ENCODE results near the gene LCNL1. TPM values are rescaled to one million over a fixed set of nuclear protein-coding genes. Genes with fewer than 3 reads are reported as not detected.

The LCNL1 gene
- total RNA-seq, 3 donors from 2014 or later: 0.16 to 0.29 TPM; not detected in 1

- no peaks in the 10 kb centered on the region for H3K4me1 ChIP-seq
- no peaks in the 10 kb centered on the region for H3K27me3 ChIP-seq
- TF ChIP-seq, protein P1, sequence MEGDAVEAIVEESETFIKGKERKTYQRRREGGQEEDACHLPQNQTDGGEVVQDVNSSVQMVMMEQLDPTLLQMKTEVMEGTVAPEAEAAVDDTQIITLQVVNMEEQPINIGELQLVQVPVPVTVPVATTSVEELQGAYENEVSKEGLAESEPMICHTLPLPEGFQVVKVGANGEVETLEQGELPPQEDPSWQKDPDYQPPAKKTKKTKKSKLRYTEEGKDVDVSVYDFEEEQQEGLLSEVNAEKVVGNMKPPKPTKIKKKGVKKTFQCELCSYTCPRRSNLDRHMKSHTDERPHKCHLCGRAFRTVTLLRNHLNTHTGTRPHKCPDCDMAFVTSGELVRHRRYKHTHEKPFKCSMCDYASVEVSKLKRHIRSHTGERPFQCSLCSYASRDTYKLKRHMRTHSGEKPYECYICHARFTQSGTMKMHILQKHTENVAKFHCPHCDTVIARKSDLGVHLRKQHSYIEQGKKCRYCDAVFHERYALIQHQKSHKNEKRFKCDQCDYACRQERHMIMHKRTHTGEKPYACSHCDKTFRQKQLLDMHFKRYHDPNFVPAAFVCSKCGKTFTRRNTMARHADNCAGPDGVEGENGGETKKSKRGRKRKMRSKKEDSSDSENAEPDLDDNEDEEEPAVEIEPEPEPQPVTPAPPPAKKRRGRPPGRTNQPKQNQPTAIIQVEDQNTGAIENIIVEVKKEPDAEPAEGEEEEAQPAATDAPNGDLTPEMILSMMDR (IDR thresholded peaks at IDR 0.05): no peak
- no peak for TF ChIP-seq POLR2AphosphoS5 (IDR thresholded peaks at IDR 0.05)
- no peak overlapping the region for H3K4me3 ChIP-seq
- no peaks in the 10 kb centered on the region for H3K36me3 ChIP-seq
- H3K9me3 ChIP-seq: no peaks in the 10 kb centered on the region
- intact Hi-C loops (cut with DNase I; ENCODE audit: low total_unique reads): no loop called here
- no peak overlapping the region for H3K27ac ChIP-seq
- DNase-seq (ENCODE audit: low spot score in 2 of 2): no peak
Observed at GRCh38 chr9:136968333-136969127, 14.3 kb upstream of the LCNL1 start.

DNA sequence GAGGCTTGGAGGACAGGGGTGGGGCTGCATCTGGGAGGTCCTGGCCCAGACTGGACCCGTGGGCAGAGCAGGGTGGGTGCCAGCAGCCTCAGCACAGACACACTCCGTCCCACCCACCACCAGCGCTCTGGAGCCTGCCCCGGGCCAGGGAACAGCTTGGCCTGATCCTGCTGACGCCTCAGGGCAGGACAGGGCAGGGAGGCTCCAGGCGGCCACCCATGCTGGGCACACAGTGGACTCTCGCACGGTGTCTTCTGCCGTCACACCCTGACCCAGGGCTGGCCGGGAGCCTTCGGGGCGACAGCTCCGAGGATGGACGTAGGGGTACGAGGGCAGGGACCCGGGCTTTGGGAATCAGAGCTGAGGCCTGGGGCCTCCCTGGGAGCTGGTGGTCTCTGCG is 13.6 kb upstream of the LCNL1 start:
- H3K4me3 ChIP-seq: no peak overlapping the region
- H3K27ac ChIP-seq: no peak overlapping the region
- H3K9me3 ChIP-seq: no peaks in the 10 kb centered on the region
- DNase-seq (ENCODE audit: low spot score in 2 of 2): no peak
- no peaks in the 10 kb centered on the region for H3K27me3 ChIP-seq
- TF ChIP-seq, protein P1 (IDR thresholded peaks at IDR 0.05): no peak
- no peak for TF ChIP-seq POLR2A (IDR thresholded peaks at IDR 0.05)
- no peak for TF ChIP-seq POLR2AphosphoS5 (IDR thresholded peaks at IDR 0.05)
- intact Hi-C loops (cut with DNase I; ENCODE audit: low total_unique reads): no loop called here
- H3K36me3 ChIP-seq: no peaks in the 10 kb centered on the region
- H3K4me1 ChIP-seq: no peaks in the 10 kb centered on the region

DNA sequence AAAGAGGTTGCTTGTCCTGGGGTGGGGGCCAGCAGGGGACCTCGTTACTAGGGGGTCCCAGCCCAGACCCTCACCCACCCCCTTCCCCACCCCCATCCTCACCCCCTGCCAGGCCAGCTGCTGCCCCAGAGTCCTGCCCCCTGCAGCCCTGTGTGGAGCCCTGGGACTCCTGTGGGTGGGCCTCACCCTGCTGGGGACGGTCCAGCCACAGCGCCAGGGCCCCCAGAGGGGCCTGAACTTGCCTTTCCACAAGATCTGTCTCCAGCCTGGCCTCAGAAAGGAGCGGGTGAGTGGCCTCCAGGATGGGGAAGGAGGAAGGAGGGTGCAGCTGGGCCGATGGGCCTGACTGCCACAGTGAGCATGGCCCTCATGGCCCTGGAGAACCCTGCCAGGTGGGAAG is 13.0 kb upstream of the LCNL1 start:
- no peak for DNase-seq (ENCODE audit: low spot score in 2 of 2)
- TF ChIP-seq, protein P1 (IDR thresholded peaks at IDR 0.05): no peak
- TF ChIP-seq POLR2AphosphoS5 (IDR thresholded peaks at IDR 0.05): no peak
- no peak for TF ChIP-seq POLR2A (IDR thresholded peaks at IDR 0.05)
- no peaks in the 10 kb centered on the region for H3K9me3 ChIP-seq
- H3K4me3 ChIP-seq: no peak overlapping the region
- no peaks in the 10 kb centered on the region for H3K4me1 ChIP-seq
- intact Hi-C loops (cut with DNase I; ENCODE audit: low total_unique reads): no loop called here
- H3K36me3 ChIP-seq: no peaks in the 10 kb centered on the region
- H3K27me3 ChIP-seq: no peaks in the 10 kb centered on the region
- no peak overlapping the region for H3K27ac ChIP-seq

DNA sequence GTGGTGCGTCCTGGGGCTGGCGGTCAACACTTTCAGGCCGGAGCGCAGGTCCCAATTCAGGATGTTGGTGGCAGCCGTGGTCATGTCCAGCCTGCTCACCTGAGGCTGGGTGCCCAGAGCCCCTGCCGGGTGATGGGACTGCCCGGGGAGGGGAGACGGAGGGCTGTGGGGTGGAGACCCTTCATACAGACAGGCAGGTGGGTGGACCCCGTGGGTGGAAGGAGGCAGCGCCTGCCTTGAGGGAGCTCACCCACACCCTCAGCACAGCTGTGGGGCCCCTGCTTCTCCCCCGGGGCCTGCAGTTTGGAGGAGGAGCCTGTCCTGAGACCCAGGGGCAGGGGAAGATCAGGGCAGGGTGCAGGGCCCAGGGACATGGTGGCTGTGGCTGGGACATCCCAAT is 12.4 kb upstream of the LCNL1 start:
- no peaks in the 10 kb centered on the region for H3K4me1 ChIP-seq
- TF ChIP-seq POLR2AphosphoS5 (IDR thresholded peaks at IDR 0.05) (no peak), POLR2A (IDR thresholded peaks at IDR 0.05) (no peak)
- TF ChIP-seq, protein P1 (IDR thresholded peaks at IDR 0.05): no peak
- H3K36me3 ChIP-seq: no peaks in the 10 kb centered on the region
- H3K9me3 ChIP-seq: no peaks in the 10 kb centered on the region
- intact Hi-C loops (cut with DNase I; ENCODE audit: low total_unique reads): no loop called here
- DNase-seq (ENCODE audit: low spot score in 2 of 2): no peak
- no peak overlapping the region for H3K4me3 ChIP-seq
- H3K27ac ChIP-seq: no peak overlapping the region
- H3K27me3 ChIP-seq: no peaks in the 10 kb centered on the region

DNA sequence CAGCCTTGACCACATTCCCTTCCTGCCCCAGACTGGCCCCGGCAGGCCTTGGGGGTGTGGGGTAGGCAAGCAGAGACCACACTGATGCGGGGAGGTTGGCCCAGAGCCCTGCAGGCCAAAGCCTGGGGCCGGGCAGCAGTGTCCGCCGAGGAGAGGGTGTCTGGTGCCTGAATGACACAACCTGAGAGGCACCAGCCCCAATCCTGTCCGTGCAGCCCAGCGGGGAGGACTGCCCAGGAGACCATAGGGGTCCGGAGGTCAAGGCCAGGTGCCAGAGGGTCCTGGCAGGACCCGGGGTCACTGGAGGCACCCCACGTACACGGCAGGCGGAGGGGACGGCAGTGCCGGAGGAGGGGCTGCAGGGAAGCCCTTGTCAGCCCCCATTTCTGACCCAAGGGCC is 11.0 kb upstream of the LCNL1 start:
- Histone ChIP-seq H3K27me3 (no peaks in the 10 kb centered on the region), H3K36me3 (no peaks in the 10 kb centered on the region), H3K4me3 (no peak overlapping the region), H3K9me3 (no peaks in the 10 kb centered on the region), H3K27ac (no peak overlapping the region), H3K4me1 (no peaks in the 10 kb centered on the region)
- intact Hi-C loops (cut with DNase I; ENCODE audit: low total_unique reads): no loop called here
- TF ChIP-seq, protein P1 (IDR thresholded peaks at IDR 0.05): no peak
- no peak for TF ChIP-seq POLR2A (IDR thresholded peaks at IDR 0.05)
- TF ChIP-seq POLR2AphosphoS5 (IDR thresholded peaks at IDR 0.05): no peak
- no peak for DNase-seq (ENCODE audit: low spot score in 2 of 2)
